IMR-90 (cell line): Measurements from ENCODE around the gene C17orf100. TPM values are rescaled to one million over a fixed set of nuclear protein-coding genes. Genes with fewer than 3 reads are reported as not detected.

Experiments
- ATAC-seq: fragments of 200-7000 bp; cut with Tn5 transposase; 2 replicates; pipeline ENCODE4 v1.9.1; 2020; ENCODE audit warnings: low read depth, mild to moderate bottlenecking, moderate library complexity
- BruUV-seq: library from RNA; stranded (reverse); fragments of 400-500 nt; replicated peaks from 2 replicates; lab custom pipeline; 2021; lab: Mats Ljungman, UMichigan
- CTCF ChIA-PET: fragments of 300-600 bp; formaldehyde crosslinking; extraction: SDS; loops from one replicate; lab custom pipeline; 2021; ENCODE audit warnings: antibody characterized with exemption; lab: Yijun Ruan, JAX
- POLR2A ChIA-PET: fragments of 300-600 bp; sonication (Branson Sonifier 250); formaldehyde crosslinking; loops from one replicate; lab custom pipeline; 2022; ENCODE audit warnings: antibody characterized with exemption; ENCODE audit not compliant: unreplicated experiment; lab: Charles Lee
- DNase-seq: peaks from one replicate; pipeline ENCODE4 v3.0.0; 2013
- H2AFZ ChIP-seq: replicated peaks from 2 replicates; pipeline ENCODE3; 2013; ENCODE audit warnings: low read length, mild to moderate bottlenecking; ENCODE audit not compliant: poor library complexity
- H2AK5ac ChIP-seq: 2 replicates; pipeline ENCODE4 v1.6.1; 2013; ENCODE audit warnings: low read depth, low read length, inconsistent platforms
- H2AK9ac ChIP-seq: replicated peaks from 2 replicates; pipeline ENCODE3; 2013; ENCODE audit warnings: mild to moderate bottlenecking, low read depth, low read length, moderate library complexity; ENCODE audit not compliant: poor library complexity
- H2BK120ac ChIP-seq: 2 replicates; pipeline ENCODE4 v1.6.1; 2013; ENCODE audit warnings: low read depth, low read length, inconsistent platforms
- H2BK15ac ChIP-seq: 3 replicates; pipeline ENCODE4 v1.6.1; 2013; ENCODE audit warnings: low read depth, low read length, inconsistent platforms
- H2BK20ac ChIP-seq: 2 replicates; pipeline ENCODE4 v1.6.1; 2013; ENCODE audit warnings: low read depth, mild to moderate bottlenecking, inconsistent platforms, low read length, moderate library complexity
- H2BK5ac ChIP-seq: 2 replicates; pipeline ENCODE4 v1.6.1; 2013; ENCODE audit warnings: mild to moderate bottlenecking, low read depth, low read length, inconsistent platforms; ENCODE audit not compliant: poor library complexity, severe bottlenecking
- H3K14ac ChIP-seq: replicated peaks from 2 replicates; pipeline ENCODE4 v1.6.1; 2013; ENCODE audit warnings: low read depth, low read length, inconsistent platforms
- H3K18ac ChIP-seq: 2 replicates; pipeline ENCODE4 v1.6.1; 2013; ENCODE audit warnings: low read depth, low read length, control low read depth
- H3K23ac ChIP-seq: 2 replicates; pipeline ENCODE4 v1.6.1; 2013; ENCODE audit warnings: low read depth, low read length, inconsistent platforms
- H3K27ac ChIP-seq: 2 replicates; pipeline ENCODE4 v1.5.1; 2013; ENCODE audit warnings: mild to moderate bottlenecking, control low read depth, low read length; ENCODE audit not compliant: insufficient read depth
- H3K27me3 ChIP-seq: 2 replicates; pipeline ENCODE4 v1.6.1; 2013; ENCODE audit warnings: low read length; ENCODE audit not compliant: control insufficient read depth, insufficient read depth
- H3K36me3 ChIP-seq: 2 replicates; pipeline ENCODE4 v1.6.1; 2013; ENCODE audit warnings: low read length, mixed read lengths; ENCODE audit not compliant: control insufficient read depth, insufficient read depth
- H3K4ac ChIP-seq: 2 replicates; pipeline ENCODE4 v1.6.1; 2013; ENCODE audit warnings: low read depth, low read length, inconsistent platforms
- H3K4me1 ChIP-seq: 2 replicates; pipeline ENCODE4 v1.6.1; 2013; ENCODE audit warnings: low read length, mixed read lengths; ENCODE audit not compliant: control insufficient read depth, insufficient read depth
- H3K4me2 ChIP-seq: 2 replicates; pipeline ENCODE4 v1.6.1; 2013; ENCODE audit warnings: low read depth, mild to moderate bottlenecking, control low read depth, low read length, moderate library complexity
- H3K4me3 ChIP-seq: 2 replicates; pipeline ENCODE4 v1.5.1; 2013; ENCODE audit warnings: low read depth, mild to moderate bottlenecking, control low read depth, low read length, moderate library complexity; ENCODE audit not compliant: insufficient read depth
- H3K56ac ChIP-seq: 2 replicates; pipeline ENCODE4 v1.6.1; 2013; ENCODE audit warnings: low read length, inconsistent platforms; ENCODE audit not compliant: insufficient read depth; ENCODE audit errors: extremely low read depth
- H3K79me1 ChIP-seq, 2 experiments: 2 replicates each; pipeline ENCODE4 v1.6.1; 2013; ENCODE audit warnings: low read length in 2 of 2, inconsistent platforms in 1 of 2, low read depth in 1 of 2
- H3K9ac ChIP-seq: 2 replicates; pipeline ENCODE4 v1.6.1; 2013; ENCODE audit warnings: low read depth, low read length, control low read depth
- H3K9me1 ChIP-seq: 2 replicates; pipeline ENCODE4 v1.6.1; 2013; ENCODE audit warnings: low read length, inconsistent platforms; ENCODE audit not compliant: insufficient read depth
- H3K9me3 ChIP-seq: 2 replicates; pipeline ENCODE4 v1.6.1; 2013; ENCODE audit warnings: low read length; ENCODE audit not compliant: control insufficient read depth, insufficient read depth
- H4K20me1 ChIP-seq: 2 replicates; pipeline ENCODE4 v1.6.1; 2013; ENCODE audit warnings: low read length, inconsistent platforms; ENCODE audit not compliant: insufficient read depth
- H4K5ac ChIP-seq: 2 replicates; pipeline ENCODE4 v1.6.1; 2013; ENCODE audit warnings: mild to moderate bottlenecking, low read depth, low read length, control low read depth
- H4K8ac ChIP-seq, 2 experiments: 2 replicates each; pipeline ENCODE4 v1.6.1; 2013; ENCODE audit warnings: low read depth in 2 of 2, low read length in 2 of 2, control low read depth in 1 of 2, inconsistent platforms in 1 of 2
- H4K91ac ChIP-seq: 2 replicates; pipeline ENCODE4 v1.6.1; 2013; ENCODE audit warnings: low read depth, low read length, inconsistent platforms; ENCODE audit not compliant: insufficient read depth
- CHD1 ChIP-seq: IDR thresholded peaks from 2 replicates; pipeline ENCODE4 v1.6.1; 2012; ENCODE audit warnings: low read depth, low read length, improper control_type of control experiment
- FOS ChIP-seq: fragments of 150-350 bp; IDR thresholded peaks from 2 replicates; pipeline ENCODE4 v1.6.1; 2016; ENCODE audit warnings: low read depth, low read length
- MXI1 ChIP-seq: IDR thresholded peaks from 2 replicates; pipeline ENCODE4 v1.6.1; 2012; ENCODE audit warnings: low read depth, mild to moderate bottlenecking, low read length, moderate library complexity, borderline replicate concordance
- NFE2L2 ChIP-seq: fragments of 150-350 bp; IDR thresholded peaks from 2 replicates; pipeline ENCODE4 v1.6.1; 2016; ENCODE audit warnings: low read depth, mild to moderate bottlenecking, low read length
- RCOR1 ChIP-seq: IDR thresholded peaks from 2 replicates; pipeline ENCODE4 v1.6.1; 2012; ENCODE audit warnings: mild to moderate bottlenecking, low read length, improper control_type of control experiment; ENCODE audit not compliant: insufficient replicate concordance
- WGBS, 2 experiments: methylation state at CpG; one replicate each; pipeline versions ENCODE4 v1.1.5 to v1.1.7; 2013; ENCODE audit warnings: missing lambda C conversion rate in 2 of 2; ENCODE audit not compliant: insufficient read length in 1 of 2; ENCODE audit errors: extremely low coverage in 2 of 2; 5-methylcytosine and 5-hydroxymethylcytosine counted together
- dilution Hi-C: fragments of 300-500 bp; cut with HindIII; formaldehyde crosslinking; loops from one replicate; pipeline ENCODE4 v1.14.3; 2018; ENCODE audit warnings: low sequenced_read_pairs; ENCODE audit not compliant: unreplicated experiment
- in situ Hi-C: fragments of 300-500 bp; cut with MboI; formaldehyde crosslinking; loops from 3 replicates; pipeline ENCODE4 v1.14.3; 2019; ENCODE audit warnings: low sequenced_read_pairs, inconsistent platforms, mixed read lengths
- intact Hi-C: fragments of 100-400 bp; cut with micrococcal nuclease; formaldehyde crosslinking; loops from 2 replicates; pipeline ENCODE4 v1.10.0; 2022
- polyA plus RNA-seq, 3 experiments: library from polyadenylated mRNA; depleted of rRNA; stranded (reverse); fragments of >200 nt; gene quantifications; 2 replicates each; pipeline ENCODE4 v1.2.3, GENCODE V29; 2012; ENCODE audit warnings: low replicate concordance in 1 of 3
- total RNA-seq: library from RNA; depleted of rRNA; stranded (reverse); fragments of >200 nt; gene quantifications from 2 replicates; pipeline ENCODE4 v1.2.3, GENCODE V29; 2012

C17orf100 gene
- total and polyA plus RNA-seq, 2 of the 4 experiments (the other 2 are of a cell fraction): 0.18 to 1.8 TPM

DNA sequence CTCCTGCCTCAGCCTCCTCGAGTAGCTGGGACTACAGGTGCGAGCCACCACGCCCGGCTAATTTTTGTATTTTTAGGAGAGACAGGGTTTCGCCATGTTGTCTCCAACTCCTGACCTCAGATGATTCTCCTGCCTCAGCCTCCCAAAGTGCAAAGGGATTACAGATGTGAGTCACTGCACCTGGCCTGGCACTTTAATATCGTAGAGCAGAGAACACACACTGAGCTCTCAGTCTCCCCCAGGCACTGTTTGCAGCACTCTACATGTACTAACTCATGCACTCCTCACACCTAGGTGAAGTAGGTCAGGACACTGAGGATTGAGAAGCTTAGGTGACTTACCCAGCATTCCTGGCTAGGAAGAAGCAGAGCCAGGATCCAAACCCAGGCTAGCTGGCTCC is 15.0 kb downstream of the C17orf100 start:
- BruUV-seq: no TSS peak
- Histone ChIP-seq H4K91ac (no peak overlapping the region), H3K23ac (no peak overlapping the region), H3K4me3 (no peak overlapping the region), H4K5ac (no peak overlapping the region), H3K4me1 (no peaks in the 10 kb centered on the region), H3K4me2 (no peak overlapping the region), H3K18ac (no peak overlapping the region), H3K56ac (no peak overlapping the region), H3K14ac (no peak overlapping the region), H3K9me1 (no peaks in the 10 kb centered on the region), H3K79me1 (no peaks in the 10 kb centered on the region), H4K8ac (no peak overlapping the region), H2AK9ac (no peak overlapping the region), H2AFZ (no peak overlapping the region), H2BK15ac (no peak overlapping the region), H3K27me3 (peaks cover 26% of the 10 kb centered on the region), H3K9ac (no peak overlapping the region), H3K9me3 (no peaks in the 10 kb centered on the region), H2BK120ac (no peak overlapping the region), H2AK5ac (no peak overlapping the region), H3K27ac (no peak overlapping the region), H2BK20ac (no peak overlapping the region), H2BK5ac (no peak overlapping the region), H4K20me1 (no peaks in the 10 kb centered on the region), H3K4ac (no peak overlapping the region), H3K36me3 (no peaks in the 10 kb centered on the region)
- ATAC-seq (no peak), DNase-seq (no peak)
- in situ Hi-C loops (loop anchor here (10.0 kb wide), 3 partner anchors 128 to 348 kb away; partner anchors contain the start of genes RNASEK and TEKT1), dilution Hi-C loops (no loop called here), intact Hi-C loops (loop anchor here (1.0 to 10.0 kb wide), 7 partner anchors 88 to 356 kb away; partner anchors contain the start of gene XAF1)
- no CpG with 5 or more reads among the region's 6 CpGs for WGBS, 2 experiments
- no peak for TF ChIP-seq NFE2L2
- no peak for TF ChIP-seq CHD1
- TF ChIP-seq MXI1: no peak
- TF ChIP-seq RCOR1: no peak
- no peak for TF ChIP-seq FOS
- POLR2A ChIA-PET: no interaction called here
- CTCF ChIA-PET: interaction anchor here (0.5 to 1.4 kb wide), 8 partner anchors 57 to 1582 kb away, joined by 3 to 9 read pairs (median 3); partner anchors contain the start of gene PFAS
